ENCODE measurements around the gene LRCH1.

LRCH1 gene

GRCh38 chr13:46617885-46618284 lies 64.9 kb downstream of the LRCH1 start:
- no peak for DNase-seq

GRCh38 chr13:46618694-46619254 lies 65.8 kb downstream of the LRCH1 start:
- no peak for DNase-seq

- DNase-seq: no peak
These were observed 67.1 kb downstream of the LRCH1 start for GRCh38 chr13:46620029-46620428.

GRCh38 chr13:46620471-46620870 lies 67.5 kb downstream of the LRCH1 start:
- DNase-seq: no peak

- DNase-seq: no peak
These were observed 68.2 kb downstream of the LRCH1 start for GRCh38 chr13:46621133-46621532.

GRCh38 chr13:46621792-46622629 lies 69.0 kb downstream of the LRCH1 start:
- DNase-seq: peak; percentile 44

GRCh38 chr13:46622630-46623256 lies 69.8 kb downstream of the LRCH1 start:
- peak; percentile 10 for DNase-seq

GRCh38 chr13:46624353-46624752 lies 71.4 kb downstream of the LRCH1 start:
- DNase-seq: no peak

GRCh38 chr13:46624821-46625220 lies 71.9 kb downstream of the LRCH1 start:
- DNase-seq: no peak

GRCh38 chr13:46627462-46627861 lies 74.5 kb downstream of the LRCH1 start:
- DNase-seq: no peak

- no peak for DNase-seq
These were observed 75.8 kb downstream of the LRCH1 start for GRCh38 chr13:46628622-46629365.

GRCh38 chr13:46629811-46630413 lies 76.9 kb downstream of the LRCH1 start:
- DNase-seq: no peak

- DNase-seq: no peak
These were observed 77.6 kb downstream of the LRCH1 start for GRCh38 chr13:46630431-46631178.

GRCh38 chr13:46631179-46631542 lies 78.2 kb downstream of the LRCH1 start:
- no peak for DNase-seq

- DNase-seq: no peak
These were observed 79.2 kb downstream of the LRCH1 start for GRCh38 chr13:46632176-46632575.

- no peak for DNase-seq
These were observed 80.4 kb downstream of the LRCH1 start for GRCh38 chr13:46633416-46633815.

GRCh38 chr13:46636451-46636850 lies 83.5 kb downstream of the LRCH1 start:
- no peak for DNase-seq

- DNase-seq: no peak
These were observed 84.2 kb downstream of the LRCH1 start for GRCh38 chr13:46637213-46637612.

GRCh38 chr13:46638262-46638661 lies 85.3 kb downstream of the LRCH1 start:
- DNase-seq: no peak

GRCh38 chr13:46639033-46639981 lies 86.3 kb downstream of the LRCH1 start:
- no peak for DNase-seq

GRCh38 chr13:46640843-46641242 lies 87.9 kb downstream of the LRCH1 start:
- no peak for DNase-seq
